WTC11 (cell line): Measurements from ENCODE around the gene GFOD1. TPM values are rescaled to one million over a fixed set of nuclear protein-coding genes. Genes with fewer than 3 reads are reported as not detected.

Experiments used
- ATAC-seq: fragments of 200-7000 bp; cut with Tn5 transposase; 2 replicates; pipeline ENCODE4 v1.10.0; 2021; ENCODE audit warnings: mild to moderate bottlenecking, moderate library complexity
- CTCF ChIA-PET: fragments of 300-600 bp; sonication (Branson Sonifier 250); formaldehyde crosslinking; loops from one replicate; lab custom pipeline; 2021; ENCODE audit warnings: antibody characterized with exemption; lab: Charles Lee
- POLR2A ChIA-PET: fragments of 350-600 bp; sonication (Branson Sonifier 250); formaldehyde crosslinking; loops from one replicate; lab custom pipeline; 2021; ENCODE audit warnings: antibody characterized with exemption; lab: Charles Lee
- DNase-seq: peaks from one replicate; pipeline ENCODE4 v3.0.0; 2021; ENCODE audit warnings: low spot score
- H3K27ac Mint-ChIP-seq: 2 replicates; pipeline ENCODE4 v1.8.0; 2021; ENCODE audit warnings: mixed read lengths
- H3K27me3 Mint-ChIP-seq: 2 replicates; pipeline ENCODE4 v1.8.0; 2021; ENCODE audit warnings: low read depth, mild to moderate bottlenecking, moderate library complexity, mixed read lengths
- H3K36me3 Mint-ChIP-seq: 2 replicates; pipeline ENCODE4 v1.8.0; 2021; ENCODE audit warnings: mixed read lengths
- H3K4me1 Mint-ChIP-seq: 2 replicates; pipeline ENCODE4 v1.8.0; 2022; ENCODE audit warnings: mixed read lengths
- H3K4me3 Mint-ChIP-seq: 2 replicates; pipeline ENCODE4 v1.8.0; 2021; ENCODE audit warnings: mild to moderate bottlenecking, moderate library complexity, mixed read lengths
- H3K9me3 Mint-ChIP-seq: 2 replicates; pipeline ENCODE4 v1.8.0; 2021; ENCODE audit warnings: mixed read lengths
- ARID4B ChIP-seq: sonication (generic); formaldehyde crosslinking; IDR thresholded peaks from 2 replicates; pipeline ENCODE4 v1.8.0; 2023; ENCODE audit warnings: missing genetic modification reagents, mild to moderate bottlenecking, borderline replicate concordance
- CREM ChIP-seq: sonication (generic); formaldehyde crosslinking; IDR thresholded peaks from 2 replicates; pipeline ENCODE4 v1.8.1; 2022; ENCODE audit warnings: mild to moderate bottlenecking, missing genetic modification reagents, moderate library complexity
- CTCF ChIP-seq: fragments of 200-600 bp; IDR thresholded peaks from 2 replicates; pipeline ENCODE4 v1.8.0; 2022; ENCODE audit warnings: antibody characterized with exemption
- ETV6 ChIP-seq: sonication (generic); formaldehyde crosslinking; IDR thresholded peaks from 2 replicates; pipeline ENCODE4 v1.8.1; 2022; ENCODE audit warnings: mild to moderate bottlenecking, missing genetic modification reagents
- GRHL2 ChIP-seq: fragments of 250-450 bp; sonication (Bioruptor Pico); IDR thresholded peaks from 2 replicates; pipeline ENCODE4 v1.8.0; 2022; ENCODE audit warnings: mild to moderate bottlenecking, moderate library complexity; ENCODE audit not compliant: insufficient replicate concordance, severe bottlenecking
- JAZF1 ChIP-seq: fragments of 250-450 bp; sonication (Bioruptor Pico); IDR thresholded peaks from 2 replicates; pipeline ENCODE4 v1.9.0; 2021; ENCODE audit warnings: moderate library complexity, mild to moderate bottlenecking, inconsistent platforms
- NFATC4 ChIP-seq: fragments of 250-450 bp; sonication (Bioruptor Pico); IDR thresholded peaks from 2 replicates; pipeline ENCODE4 v1.9.0; 2021; ENCODE audit warnings: mild to moderate bottlenecking
- NR2C2 ChIP-seq: sonication (generic); formaldehyde crosslinking; IDR thresholded peaks from 2 replicates; pipeline ENCODE4 v1.8.0; 2022; ENCODE audit warnings: mild to moderate bottlenecking, missing genetic modification reagents
- STAT6 ChIP-seq: sonication (generic); formaldehyde crosslinking; conservative IDR thresholded peaks from 2 replicates; pipeline ENCODE4 v1.8.1; 2023; ENCODE audit warnings: mild to moderate bottlenecking, low read depth, missing genetic modification reagents, moderate library complexity
- ZNF281 ChIP-seq: sonication (generic); formaldehyde crosslinking; IDR thresholded peaks from 2 replicates; pipeline ENCODE4 v1.8.0; 2023; ENCODE audit warnings: mild to moderate bottlenecking, missing genetic modification reagents
- ZNF425 ChIP-seq: fragments of 250-450 bp; sonication (Bioruptor Pico); conservative IDR thresholded peaks from 2 replicates; pipeline ENCODE4 v1.9.0; 2021; ENCODE audit warnings: mild to moderate bottlenecking
- ZNF532 ChIP-seq: fragments of 250-450 bp; sonication (Bioruptor Pico); IDR thresholded peaks from 2 replicates; pipeline ENCODE4 v1.9.0; 2021; ENCODE audit warnings: mild to moderate bottlenecking, borderline replicate concordance
- total RNA-seq: library from RNA; stranded (reverse); gene quantifications from 3 replicates; pipeline ENCODE4 v1.2.3, GENCODE V29; 2021
- TF ChIP-seq, protein P1 (sequence below): sonication (generic); formaldehyde crosslinking; IDR thresholded peaks from 2 replicates; pipeline ENCODE4 v1.8.0; 2022; ENCODE audit warnings: missing genetic modification reagents

GFOD1 gene
- total RNA-seq, 1 experiment from 2014 or later, result 8.5 TPM

- no peak overlapping the region for H3K4me3 Mint-ChIP-seq
- ChIA-PET POLR2A (no interaction called here), CTCF (no interaction called here)
- no peaks in the 10 kb centered on the region for H3K9me3 Mint-ChIP-seq
- H3K4me1 Mint-ChIP-seq, result peaks cover 10% of the 10 kb centered on the region
- H3K36me3 Mint-ChIP-seq, result no peaks in the 10 kb centered on the region
- TF ChIP-seq STAT6 (CRISPR knock-in tag) (no peak), ETV6 (CRISPR knock-in tag) (no peak), ZNF532 (CRISPR knock-in tag) (no peak), CTCF (no peak), GRHL2 (CRISPR knock-in tag) (no peak), ARID4B (CRISPR knock-in tag) (no peak), NR2C2 (CRISPR knock-in tag) (no peak), JAZF1 (CRISPR knock-in tag) (no peak), NFATC4 (CRISPR knock-in tag) (no peak), ZNF425 (no peak), ZNF281 (no peak), CREM (CRISPR knock-in tag) (no peak)
- TF ChIP-seq, protein P1, sequence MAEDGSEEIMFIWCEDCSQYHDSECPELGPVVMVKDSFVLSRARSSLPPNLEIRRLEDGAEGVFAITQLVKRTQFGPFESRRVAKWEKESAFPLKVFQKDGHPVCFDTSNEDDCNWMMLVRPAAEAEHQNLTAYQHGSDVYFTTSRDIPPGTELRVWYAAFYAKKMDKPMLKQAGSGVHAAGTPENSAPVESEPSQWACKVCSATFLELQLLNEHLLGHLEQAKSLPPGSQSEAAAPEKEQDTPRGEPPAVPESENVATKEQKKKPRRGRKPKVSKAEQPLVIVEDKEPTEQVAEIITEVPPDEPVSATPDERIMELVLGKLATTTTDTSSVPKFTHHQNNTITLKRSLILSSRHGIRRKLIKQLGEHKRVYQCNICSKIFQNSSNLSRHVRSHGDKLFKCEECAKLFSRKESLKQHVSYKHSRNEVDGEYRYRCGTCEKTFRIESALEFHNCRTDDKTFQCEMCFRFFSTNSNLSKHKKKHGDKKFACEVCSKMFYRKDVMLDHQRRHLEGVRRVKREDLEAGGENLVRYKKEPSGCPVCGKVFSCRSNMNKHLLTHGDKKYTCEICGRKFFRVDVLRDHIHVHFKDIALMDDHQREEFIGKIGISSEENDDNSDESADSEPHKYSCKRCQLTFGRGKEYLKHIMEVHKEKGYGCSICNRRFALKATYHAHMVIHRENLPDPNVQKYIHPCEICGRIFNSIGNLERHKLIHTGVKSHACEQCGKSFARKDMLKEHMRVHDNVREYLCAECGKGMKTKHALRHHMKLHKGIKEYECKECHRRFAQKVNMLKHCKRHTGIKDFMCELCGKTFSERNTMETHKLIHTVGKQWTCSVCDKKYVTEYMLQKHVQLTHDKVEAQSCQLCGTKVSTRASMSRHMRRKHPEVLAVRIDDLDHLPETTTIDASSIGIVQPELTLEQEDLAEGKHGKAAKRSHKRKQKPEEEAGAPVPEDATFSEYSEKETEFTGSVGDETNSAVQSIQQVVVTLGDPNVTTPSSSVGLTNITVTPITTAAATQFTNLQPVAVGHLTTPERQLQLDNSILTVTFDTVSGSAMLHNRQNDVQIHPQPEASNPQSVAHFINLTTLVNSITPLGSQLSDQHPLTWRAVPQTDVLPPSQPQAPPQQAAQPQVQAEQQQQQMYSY (CRISPR knock-in tag), result no peak
- ATAC-seq (no peak), DNase-seq (no peak)
- H3K27ac Mint-ChIP-seq, result no peak overlapping the region
- no peaks in the 10 kb centered on the region; the same call in 1 of the 2 replicates for H3K27me3 Mint-ChIP-seq
Measured at GRCh38 chr6:13349811-13350506, 137.4 kb downstream of the GFOD1 start.
